ENCODE data around the gene FXYD1. TPM values are rescaled to one million over a fixed set of nuclear protein-coding genes. Genes with fewer than 3 reads are reported as not detected.

The FXYD1 gene
- total and polyA plus RNA-seq, 2 of the 8 experiments (the other 6 are each of a cell fraction or from before 2014, with no cell fraction given) = 1.6 to 8.1 TPM

DNA sequence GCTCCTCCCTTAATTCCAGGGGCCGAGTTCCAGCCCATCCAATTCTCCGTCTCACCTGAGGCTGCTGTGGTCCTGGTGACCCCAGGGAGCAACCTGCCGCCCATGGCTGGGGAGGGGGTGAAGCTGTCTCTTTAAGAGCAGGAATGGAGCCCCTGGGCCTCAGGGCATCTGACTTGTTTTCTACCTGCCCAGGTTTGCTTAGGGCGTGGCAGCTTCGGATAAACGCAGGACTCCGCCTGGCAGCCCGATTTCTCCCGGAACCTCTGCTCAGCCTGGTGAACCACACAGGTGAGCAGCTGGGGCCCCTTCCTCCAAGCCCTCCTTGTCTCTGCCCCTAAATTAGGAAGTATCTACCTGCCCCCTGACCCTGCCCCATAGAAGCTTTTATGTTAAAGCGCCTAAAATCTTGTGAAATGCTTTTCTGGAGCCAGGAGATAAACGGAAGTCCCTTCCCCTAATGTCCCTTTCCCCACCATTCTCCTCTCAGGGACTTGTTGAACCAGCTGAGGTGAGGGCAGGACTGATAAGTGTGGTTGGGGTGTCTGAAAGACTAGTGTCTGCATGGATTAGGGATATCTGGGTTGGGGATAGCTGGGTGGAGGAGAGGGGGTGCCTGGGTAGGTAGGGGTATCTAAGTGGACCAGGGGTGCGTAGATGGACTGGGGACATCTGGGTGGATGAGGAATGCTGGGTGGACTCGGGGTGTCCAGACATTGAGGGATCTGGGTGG is 22.4 kb upstream of the FXYD1 start (continued):
- TF ChIP-seq ZNF274 (IDR thresholded peaks at IDR 0.05; ENCODE audit: borderline replicate concordance, extremely low read depth, low read length) (no peak), NANOG (IDR thresholded peaks at IDR 0.05; ENCODE audit: insufficient read depth, low read depth, low read length, poor library complexity, severe bottlenecking) (no peak), KDM1A (IDR thresholded peaks at IDR 0.05; ENCODE audit: borderline replicate concordance, low read length) (no peak), POLR2AphosphoS5 (IDR thresholded peaks at IDR 0.05; ENCODE audit: low read depth, low read length) (no peak), TCF12 (IDR thresholded peaks at IDR 0.05; ENCODE audit: low read depth, low read length) (no peak), MAFK (IDR thresholded peaks at IDR 0.05; ENCODE audit: low read depth, low read length) (no peak)

Measured in H1 (cell line).